GM18498 (cell line): ENCODE results near the gene NRTN.

ENCODE experiments used
- ATAC-seq: cut with Tn5 transposase; IDR thresholded peaks from one replicate; pipeline ENCODE4 v1.9.1; 2021; ENCODE audit warnings: mild to moderate bottlenecking, moderate library complexity; ENCODE audit not compliant: unreplicated experiment

Gene NRTN

GRCh38 chr19:5811117-5811516 is 6.2 kb downstream of the NRTN start:
- ATAC-seq, result no peak

- no peak for ATAC-seq
Measured at GRCh38 chr19:5814123-5814851, 9.4 kb downstream of the NRTN start.

GRCh38 chr19:5814852-5815246 is 10.0 kb downstream of the NRTN start:
- ATAC-seq, result no peak

- no peak for ATAC-seq
Measured at GRCh38 chr19:5817218-5817617, 12.4 kb downstream of the NRTN start.

GRCh38 chr19:5818594-5818993 is 13.7 kb downstream of the NRTN start:
- ATAC-seq, result no peak

GRCh38 chr19:5820785-5821184 is 15.9 kb downstream of the NRTN start:
- no peak for ATAC-seq

GRCh38 chr19:5821521-5822180 is 16.8 kb downstream of the NRTN start:
- ATAC-seq, result no peak

- ATAC-seq, result no peak
Measured at GRCh38 chr19:5822181-5822844, 17.4 kb downstream of the NRTN start.

GRCh38 chr19:5823579-5824281 is 18.9 kb downstream of the NRTN start:
- ATAC-seq, result no peak

GRCh38 chr19:5824751-5825150 is 19.9 kb downstream of the NRTN start:
- ATAC-seq, result no peak

- no peak for ATAC-seq
Measured at GRCh38 chr19:5825178-5825577, 20.3 kb downstream of the NRTN start.

GRCh38 chr19:5826531-5827341 is 21.9 kb downstream of the NRTN start:
- ATAC-seq, result no peak

- no peak for ATAC-seq
Measured at GRCh38 chr19:5827342-5827890, 22.5 kb downstream of the NRTN start.

- peak; percentile 78 for ATAC-seq
Measured at GRCh38 chr19:5827891-5828660, 23.2 kb downstream of the NRTN start.

- ATAC-seq, result no peak
Measured at GRCh38 chr19:5828661-5829566, 24.0 kb downstream of the NRTN start.

- no peak for ATAC-seq
Measured at GRCh38 chr19:5829567-5830310, 24.9 kb downstream of the NRTN start.

GRCh38 chr19:5831159-5831558 is 26.3 kb downstream of the NRTN start:
- ATAC-seq, result no peak

- ATAC-seq, result no peak
Measured at GRCh38 chr19:5832061-5832460, 27.2 kb downstream of the NRTN start.
